ENCODE data around the gene SHISA6.

DNA sequence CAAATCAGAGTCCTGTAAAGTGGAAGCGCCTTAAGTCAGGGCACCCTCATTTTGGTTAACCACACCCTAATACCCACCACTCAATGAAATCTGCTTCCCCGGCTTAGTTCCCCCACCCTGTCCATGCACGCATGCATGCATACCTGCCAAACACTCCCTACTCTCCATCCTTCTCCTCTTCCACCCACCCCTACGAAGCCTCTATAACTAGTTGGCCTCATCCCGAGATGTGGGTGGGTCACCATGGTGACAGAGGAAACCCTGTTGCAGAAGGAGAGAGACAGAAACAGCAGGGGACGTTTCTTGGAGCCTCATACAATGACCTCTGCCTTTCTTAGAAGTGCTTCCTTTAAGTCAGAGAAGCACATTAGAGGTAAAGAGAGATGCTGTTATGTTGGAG, 310.4 kb downstream of the SHISA6 start:
- TF ChIP-seq, protein P1, sequence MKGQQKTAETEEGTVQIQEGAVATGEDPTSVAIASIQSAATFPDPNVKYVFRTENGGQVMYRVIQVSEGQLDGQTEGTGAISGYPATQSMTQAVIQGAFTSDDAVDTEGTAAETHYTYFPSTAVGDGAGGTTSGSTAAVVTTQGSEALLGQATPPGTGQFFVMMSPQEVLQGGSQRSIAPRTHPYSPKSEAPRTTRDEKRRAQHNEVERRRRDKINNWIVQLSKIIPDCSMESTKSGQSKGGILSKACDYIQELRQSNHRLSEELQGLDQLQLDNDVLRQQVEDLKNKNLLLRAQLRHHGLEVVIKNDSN (IDR thresholded peaks at IDR 0.05) = no peak
- TF ChIP-seq CREB1 (IDR thresholded peaks at IDR 0.05; ENCODE audit: low read depth) (no peak), RAD21 (IDR thresholded peaks at IDR 0.05; ENCODE audit: low read depth) (no peak), YY1 (IDR thresholded peaks at IDR 0.05; ENCODE audit: low read depth) (no peak), NFIC (IDR thresholded peaks at IDR 0.05) (no peak)
- TF ChIP-seq, protein P2, sequence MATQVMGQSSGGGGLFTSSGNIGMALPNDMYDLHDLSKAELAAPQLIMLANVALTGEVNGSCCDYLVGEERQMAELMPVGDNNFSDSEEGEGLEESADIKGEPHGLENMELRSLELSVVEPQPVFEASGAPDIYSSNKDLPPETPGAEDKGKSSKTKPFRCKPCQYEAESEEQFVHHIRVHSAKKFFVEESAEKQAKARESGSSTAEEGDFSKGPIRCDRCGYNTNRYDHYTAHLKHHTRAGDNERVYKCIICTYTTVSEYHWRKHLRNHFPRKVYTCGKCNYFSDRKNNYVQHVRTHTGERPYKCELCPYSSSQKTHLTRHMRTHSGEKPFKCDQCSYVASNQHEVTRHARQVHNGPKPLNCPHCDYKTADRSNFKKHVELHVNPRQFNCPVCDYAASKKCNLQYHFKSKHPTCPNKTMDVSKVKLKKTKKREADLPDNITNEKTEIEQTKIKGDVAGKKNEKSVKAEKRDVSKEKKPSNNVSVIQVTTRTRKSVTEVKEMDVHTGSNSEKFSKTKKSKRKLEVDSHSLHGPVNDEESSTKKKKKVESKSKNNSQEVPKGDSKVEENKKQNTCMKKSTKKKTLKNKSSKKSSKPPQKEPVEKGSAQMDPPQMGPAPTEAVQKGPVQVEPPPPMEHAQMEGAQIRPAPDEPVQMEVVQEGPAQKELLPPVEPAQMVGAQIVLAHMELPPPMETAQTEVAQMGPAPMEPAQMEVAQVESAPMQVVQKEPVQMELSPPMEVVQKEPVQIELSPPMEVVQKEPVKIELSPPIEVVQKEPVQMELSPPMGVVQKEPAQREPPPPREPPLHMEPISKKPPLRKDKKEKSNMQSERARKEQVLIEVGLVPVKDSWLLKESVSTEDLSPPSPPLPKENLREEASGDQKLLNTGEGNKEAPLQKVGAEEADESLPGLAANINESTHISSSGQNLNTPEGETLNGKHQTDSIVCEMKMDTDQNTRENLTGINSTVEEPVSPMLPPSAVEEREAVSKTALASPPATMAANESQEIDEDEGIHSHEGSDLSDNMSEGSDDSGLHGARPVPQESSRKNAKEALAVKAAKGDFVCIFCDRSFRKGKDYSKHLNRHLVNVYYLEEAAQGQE (IDR thresholded peaks at IDR 0.05; ENCODE audit: low read depth) = no peak

All from Ishikawa (cell line).